GM19324 (cell line): Measurements from ENCODE around the gene TRDN.
"Not testable (repeated sequence)": the region's sequence is repeated elsewhere in the genome, so short reads cannot be mapped to it uniquely, and the experiment has no call there.

Experiments used
- ATAC-seq: cut with Tn5 transposase; IDR thresholded peaks from one replicate; pipeline ENCODE4 v1.9.1; 2021; ENCODE audit warnings: mild to moderate bottlenecking, moderate library complexity; ENCODE audit not compliant: unreplicated experiment, low FRiP score

Gene TRDN

DNA sequence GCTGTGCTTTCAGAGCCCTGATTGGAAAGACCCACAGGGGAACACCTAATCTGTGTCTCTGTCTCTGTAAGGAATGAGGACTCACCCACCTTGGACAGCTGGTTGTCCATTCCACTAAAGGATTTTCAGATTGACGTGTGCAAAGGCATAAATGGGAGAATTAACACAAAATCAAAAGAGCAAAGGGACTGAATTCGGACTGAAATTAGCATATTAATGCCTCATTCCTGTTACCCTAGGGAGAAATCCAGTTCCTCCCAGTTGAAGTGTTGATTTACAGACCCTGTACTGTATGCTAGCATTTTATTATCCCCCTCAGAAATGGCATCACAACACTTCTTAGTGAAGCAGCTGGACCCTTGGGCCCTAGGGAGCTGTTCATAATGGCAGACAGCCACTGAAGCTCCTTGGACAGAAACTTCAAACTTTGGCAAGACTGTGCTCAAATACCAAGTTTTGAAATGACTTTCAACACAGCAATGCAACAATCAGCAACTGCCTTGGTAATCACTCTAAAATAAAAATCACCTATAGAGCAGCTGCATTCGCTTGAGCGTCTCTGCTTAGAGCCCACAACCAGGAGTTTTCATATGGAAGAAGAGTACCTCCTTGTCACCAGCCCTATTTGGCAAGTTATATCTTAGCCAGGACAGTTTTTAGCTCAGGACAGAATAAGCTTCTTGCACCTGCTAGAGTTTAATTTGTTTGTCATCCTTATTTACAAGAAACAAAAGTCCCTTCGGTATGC is 118.1 kb downstream of the TRDN start:
- no peak for ATAC-seq

GRCh38 chr6:123515715-123516114 is 121.0 kb downstream of the TRDN start:
- ATAC-seq = no peak

DNA sequence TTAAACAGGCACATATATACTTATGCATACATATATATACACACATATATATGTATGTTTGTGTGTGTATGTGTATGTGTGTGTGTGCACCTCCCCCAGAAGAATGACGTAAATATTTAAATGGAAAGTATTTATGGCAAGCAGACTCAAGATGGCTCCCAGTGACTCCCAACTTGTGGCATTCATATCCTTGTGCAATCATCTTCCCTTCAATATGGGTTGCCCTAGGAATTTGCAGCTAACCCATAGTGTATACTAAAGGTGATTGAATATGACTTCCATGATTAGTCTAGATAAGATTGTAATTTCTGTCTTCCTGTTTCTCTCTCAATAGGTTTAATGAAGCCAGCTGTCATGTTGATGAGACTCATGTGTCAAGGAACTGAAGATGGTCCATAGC is 127.6 kb downstream of the TRDN start:
- ATAC-seq = no peak

DNA sequence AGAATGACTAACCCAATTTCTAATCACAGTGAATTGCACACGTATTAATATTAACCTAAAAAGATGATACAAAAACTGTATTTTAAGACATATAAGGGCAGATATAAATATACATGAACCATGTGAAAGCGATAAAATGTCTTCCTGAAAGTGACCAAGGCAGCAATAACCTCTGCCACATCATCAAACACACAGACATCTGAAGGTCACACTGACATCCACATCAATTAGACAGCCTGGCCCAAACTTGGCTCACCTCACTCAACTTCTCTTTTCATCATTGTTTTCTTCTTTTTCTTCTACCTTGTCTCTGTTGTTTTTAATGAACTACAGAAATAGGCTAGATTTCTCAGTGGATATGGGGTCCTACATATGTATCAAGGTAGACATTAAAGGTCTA is 128.5 kb downstream of the TRDN start:
- no peak for ATAC-seq

GRCh38 chr6:123507582-123507981 is 129.2 kb downstream of the TRDN start:
- ATAC-seq = no peak

- ATAC-seq = no peak
Measured at GRCh38 chr6:123503619-123504018, 133.1 kb downstream of the TRDN start.

- no peak for ATAC-seq
Measured at GRCh38 chr6:123497025-123497424, 139.7 kb downstream of the TRDN start.

DNA sequence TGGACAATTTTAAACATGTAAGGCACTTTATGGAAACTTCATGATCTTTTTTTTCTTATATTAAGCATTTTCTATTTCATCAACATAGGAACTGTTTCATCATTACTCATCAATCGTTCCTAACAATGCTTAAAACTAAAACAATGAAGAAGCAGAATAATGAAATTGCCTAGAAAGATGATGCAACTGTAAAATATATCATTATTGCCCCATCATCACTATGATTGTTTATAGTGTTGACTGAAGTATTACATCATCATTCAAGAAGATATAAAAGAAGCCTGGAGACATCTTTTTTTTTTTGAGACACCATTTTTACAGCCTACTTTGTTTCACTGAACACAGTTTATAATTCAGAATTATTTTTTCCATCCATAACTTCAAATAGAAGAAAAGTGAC is 147.2 kb downstream of the TRDN start:
- no peak for ATAC-seq

DNA sequence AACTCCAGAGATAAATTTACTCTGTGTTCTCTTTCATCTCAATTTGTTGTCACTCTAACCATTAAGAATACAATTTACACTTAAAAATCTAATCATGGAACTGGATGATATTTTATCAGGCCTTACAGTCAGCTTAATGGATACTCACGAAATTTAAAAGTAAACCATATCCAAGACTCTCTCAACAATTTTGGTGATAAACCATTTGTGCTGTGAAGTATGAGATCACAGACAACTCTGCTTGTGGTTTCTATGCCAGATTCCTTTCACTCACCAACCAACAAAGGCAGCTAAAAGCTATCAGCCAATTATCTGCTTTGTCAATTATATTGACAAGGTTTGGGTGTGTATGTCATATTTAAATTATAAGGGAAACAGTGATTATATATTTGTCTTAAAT is 155.8 kb downstream of the TRDN start:
- no peak for ATAC-seq

DNA sequence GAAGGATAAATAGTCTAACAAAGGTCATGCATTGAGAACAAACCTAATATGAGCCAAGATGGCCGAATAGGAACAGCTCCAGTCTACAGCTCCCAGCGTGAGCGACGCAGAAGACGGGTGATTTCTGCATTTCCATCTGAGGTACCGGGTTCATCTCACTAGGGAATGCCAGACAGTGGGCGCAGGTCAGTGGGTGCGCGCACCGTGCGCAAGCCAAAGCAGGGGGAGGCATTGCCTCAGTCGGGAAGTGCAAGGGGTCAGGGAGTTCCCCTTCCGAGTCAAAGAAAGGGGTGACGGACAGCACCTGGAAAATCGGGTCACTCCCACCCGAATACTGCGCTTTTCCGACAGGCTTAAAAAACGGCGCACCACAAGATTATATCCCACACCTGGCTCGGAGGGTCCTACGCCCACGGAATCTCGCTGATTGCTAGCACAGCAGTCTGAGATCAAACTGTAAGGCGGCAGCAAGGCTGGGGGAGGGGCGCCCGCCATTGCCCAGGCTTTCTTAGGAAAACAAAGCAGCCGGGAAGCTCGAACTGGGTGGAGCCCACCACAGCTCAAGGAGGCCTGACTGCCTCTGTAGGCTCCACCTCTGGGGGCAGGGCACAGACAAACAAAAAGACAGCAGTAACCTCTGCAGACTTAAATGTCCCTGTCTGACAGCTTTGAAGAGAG is 164.6 kb downstream of the TRDN start:
- ATAC-seq = not testable (repeated sequence)

GRCh38 chr6:123467392-123467791 is 169.4 kb downstream of the TRDN start:
- ATAC-seq = no peak

DNA sequence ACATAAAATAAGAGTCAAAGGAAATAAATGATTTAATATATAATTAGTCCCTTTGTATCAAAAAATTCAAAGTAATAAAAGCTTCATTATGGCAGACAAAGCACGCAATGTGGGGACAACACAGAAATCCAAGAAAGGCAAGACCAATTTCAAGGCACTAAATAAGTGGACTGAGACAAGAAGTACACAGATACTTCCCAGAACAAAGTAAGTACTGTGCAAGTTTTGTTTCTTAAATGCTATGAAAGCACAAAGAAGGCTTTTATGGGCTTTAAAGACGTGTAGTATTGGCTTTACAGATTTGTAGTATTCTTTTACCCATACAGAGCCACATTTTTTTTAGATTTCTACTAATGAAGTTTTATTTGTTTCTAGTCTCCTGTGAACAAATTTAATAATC is 174.6 kb downstream of the TRDN start:
- ATAC-seq = no peak

DNA sequence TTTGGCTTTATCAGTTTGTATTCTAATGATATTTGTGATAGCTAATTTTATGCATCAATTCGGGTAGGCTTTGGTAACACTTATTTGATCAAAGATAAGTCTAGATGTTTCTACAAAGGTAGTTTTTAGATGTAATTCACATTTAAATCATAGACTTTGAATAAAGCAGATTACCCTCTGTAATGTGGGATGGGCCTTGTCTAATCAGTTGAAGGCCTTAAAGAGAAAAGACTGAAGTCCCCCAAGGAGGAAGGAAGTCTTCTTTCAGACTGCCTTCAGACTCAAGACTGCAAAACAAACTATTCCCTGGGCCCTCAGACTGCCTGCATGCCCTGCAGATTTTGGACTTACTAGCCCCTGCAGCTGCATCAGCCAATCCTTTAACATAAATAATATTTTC is 178.5 kb downstream of the TRDN start:
- ATAC-seq = no peak

DNA sequence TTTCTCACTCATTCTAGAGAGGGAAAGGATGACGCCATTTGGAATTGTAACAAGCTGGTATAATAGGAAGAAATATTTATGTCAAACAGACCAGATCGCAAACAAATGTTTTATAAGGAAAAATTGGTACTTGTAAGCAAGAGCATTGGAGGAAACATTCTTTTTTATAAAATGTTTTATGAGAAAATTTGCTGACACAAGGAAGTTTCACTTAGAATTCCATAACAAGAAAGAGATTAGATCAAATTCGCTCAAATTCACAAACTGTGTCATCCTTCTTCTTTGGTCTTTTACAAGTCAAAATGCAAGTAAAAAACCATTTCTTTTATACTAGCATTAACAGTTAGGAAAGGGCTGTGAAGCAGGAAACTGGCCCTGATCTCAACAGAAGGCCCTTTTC is 179.9 kb downstream of the TRDN start:
- no peak for ATAC-seq

GRCh38 chr6:123454448-123454847 is 182.3 kb downstream of the TRDN start:
- no peak for ATAC-seq

DNA sequence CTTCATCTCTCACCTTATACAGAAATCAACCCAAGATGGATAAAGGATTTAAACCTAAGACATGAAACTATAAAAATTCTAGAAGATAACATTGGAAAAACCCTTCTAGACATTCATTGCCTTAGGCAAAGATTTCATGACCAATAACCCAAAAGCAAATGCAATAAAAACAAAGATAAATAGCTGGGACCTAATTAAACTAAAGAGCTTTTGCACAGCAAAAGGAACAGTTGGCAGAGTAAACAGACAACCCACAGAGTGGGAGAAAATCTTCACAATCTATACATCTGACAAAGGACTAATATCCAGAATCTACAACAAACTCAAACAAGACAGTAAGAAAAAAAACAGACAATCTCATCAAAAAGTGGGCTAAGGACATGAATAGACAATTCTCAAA is 183.7 kb downstream of the TRDN start:
- not testable (repeated sequence) for ATAC-seq

DNA sequence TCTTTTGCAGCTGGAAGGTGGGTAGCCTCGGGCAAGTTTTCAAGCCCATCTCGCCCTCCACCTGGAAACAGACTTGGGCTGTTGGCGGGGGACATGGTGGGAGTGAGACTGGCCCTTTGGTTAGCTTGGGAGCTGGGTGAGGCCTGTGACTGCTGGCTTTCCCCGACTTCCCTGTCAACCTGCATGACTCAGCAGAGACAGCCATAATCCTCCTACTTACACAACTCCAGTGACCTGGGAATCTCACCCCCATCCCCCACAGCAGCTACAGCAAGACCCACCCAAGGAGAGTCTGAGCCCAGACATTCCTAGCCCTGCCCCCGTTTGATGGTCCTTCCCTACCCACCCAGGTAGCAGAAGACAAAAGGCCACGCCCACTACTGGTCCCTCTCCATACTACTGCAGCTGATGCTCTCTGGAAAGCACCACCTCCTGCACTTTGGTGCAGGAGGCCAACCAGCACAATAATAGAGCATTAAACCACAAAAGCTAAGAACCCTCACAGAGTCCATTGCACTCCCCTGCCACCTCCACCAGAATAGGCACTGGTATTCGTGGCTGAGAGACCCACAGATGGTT is 188.4 kb downstream of the TRDN start:
- no peak for ATAC-seq

- ATAC-seq = no peak
Measured at GRCh38 chr6:123447315-123447937, 189.3 kb downstream of the TRDN start.

- no peak for ATAC-seq
Measured at GRCh38 chr6:123439371-123439770, 197.4 kb downstream of the TRDN start.

- ATAC-seq = no peak
Measured at GRCh38 chr6:123434186-123434585, 202.6 kb downstream of the TRDN start.

GRCh38 chr6:123430970-123431369 is 205.8 kb downstream of the TRDN start:
- ATAC-seq = no peak
